Measurements from ENCODE around the gene NYNRIN.
"Not testable (repeated sequence)": the region's sequence is repeated elsewhere in the genome, so short reads cannot be mapped to it uniquely, and the experiment has no call there.

The NYNRIN gene

GRCh38 chr14:24436355-24437019 is 37.7 kb downstream of the NYNRIN start:
- Mint-ChIP-seq H3K4me1 (peaks cover 82% of the 10 kb centered on the region), H3K36me3 (peaks cover 100% of the 10 kb centered on the region), H3K9me3 (no peaks in the 10 kb centered on the region), H3K27ac (peak overlapping the region; percentile 83), H3K4me3 (no peak overlapping the region)
- no peak for DNase-seq (ENCODE audit: low spot score in 2 of 2)
- ATAC-seq, result peak; percentile 54

GRCh38 chr14:24437020-24437735 is 38.4 kb downstream of the NYNRIN start:
- ATAC-seq (no peak), DNase-seq (ENCODE audit: low spot score in 2 of 2) (peak in 1 of 2 donors; percentile 50)
- H3K4me3 Mint-ChIP-seq, result no peak overlapping the region
- peaks cover 81% of the 10 kb centered on the region for H3K4me1 Mint-ChIP-seq
- no peaks in the 10 kb centered on the region for H3K9me3 Mint-ChIP-seq
- peaks cover 100% of the 10 kb centered on the region for H3K36me3 Mint-ChIP-seq
- H3K27ac Mint-ChIP-seq, result peak overlapping the region; percentile 83

GRCh38 chr14:24437736-24438067 is 38.9 kb downstream of the NYNRIN start:
- no peak for DNase-seq (ENCODE audit: low spot score in 2 of 2)
- Mint-ChIP-seq H3K4me3 (no peak overlapping the region), H3K9me3 (no peaks in the 10 kb centered on the region), H3K36me3 (peaks cover 100% of the 10 kb centered on the region), H3K27ac (peak overlapping the region; percentile 83), H3K4me1 (peaks cover 85% of the 10 kb centered on the region)
- ATAC-seq, result no peak

GRCh38 chr14:24438223-24439097 is 39.7 kb downstream of the NYNRIN start:
- Mint-ChIP-seq H3K27ac (peak overlapping the region; percentile 83), H3K36me3 (peaks cover 100% of the 10 kb centered on the region), H3K4me1 (peaks cover 85% of the 10 kb centered on the region), H3K9me3 (no peaks in the 10 kb centered on the region), H3K4me3 (no peak overlapping the region)
- DNase-seq (ENCODE audit: low spot score in 2 of 2) (no peak), ATAC-seq (no peak)

- Mint-ChIP-seq H3K27ac (peak overlapping the region; percentile 83), H3K4me1 (peaks cover 88% of the 10 kb centered on the region), H3K36me3 (peaks cover 92% of the 10 kb centered on the region)
These were observed 40.5 kb downstream of the NYNRIN start for GRCh38 chr14:24439257-24439656.

GRCh38 chr14:24439830-24440605 is 41.2 kb downstream of the NYNRIN start:
- no peaks in the 10 kb centered on the region for H3K9me3 Mint-ChIP-seq
- H3K36me3 Mint-ChIP-seq, result peaks cover 84% of the 10 kb centered on the region

More at GRCh38 chr14:24439257-24439656, 40.5 kb downstream of the NYNRIN start:
- Mint-ChIP-seq H3K9me3 (no peaks in the 10 kb centered on the region), H3K4me3 (no peak overlapping the region)
- ATAC-seq, result no peak
- DNase-seq (ENCODE audit: low spot score in 2 of 2), result no peak

GRCh38 chr14:24440606-24441399 is 42.0 kb downstream of the NYNRIN start:
- H3K27ac Mint-ChIP-seq, result peak overlapping the region; percentile 97
- peaks cover 77% of the 10 kb centered on the region for H3K36me3 Mint-ChIP-seq
- peaks cover 74% of the 10 kb centered on the region for H3K4me1 Mint-ChIP-seq
- no peaks in the 10 kb centered on the region for H3K9me3 Mint-ChIP-seq
- DNase-seq (ENCODE audit: low spot score in 2 of 2) (no peak), ATAC-seq (no peak)
- H3K4me3 Mint-ChIP-seq, result peak overlapping the region; percentile 90

More at GRCh38 chr14:24439830-24440605, 41.2 kb downstream of the NYNRIN start:
- ATAC-seq, result no peak
- Mint-ChIP-seq H3K4me3 (peak overlapping the region; percentile 21), H3K27ac (peak overlapping the region; percentile 97), H3K4me1 (peaks cover 82% of the 10 kb centered on the region)
- no peak for DNase-seq (ENCODE audit: low spot score in 2 of 2)

- no peak for DNase-seq (ENCODE audit: low spot score in 2 of 2)
- Mint-ChIP-seq H3K27ac (peak overlapping the region; percentile 97), H3K36me3 (peaks cover 70% of the 10 kb centered on the region), H3K9me3 (no peaks in the 10 kb centered on the region), H3K4me1 (peaks cover 67% of the 10 kb centered on the region), H3K4me3 (peak overlapping the region; percentile 90)
- no peak for ATAC-seq
These were observed 42.7 kb downstream of the NYNRIN start for GRCh38 chr14:24441485-24441884.

- ATAC-seq (peak; percentile 2), DNase-seq (ENCODE audit: low spot score in 2 of 2) (no peak)
- H3K36me3 Mint-ChIP-seq, result peaks cover 66% of the 10 kb centered on the region
- H3K9me3 Mint-ChIP-seq, result no peaks in the 10 kb centered on the region
- peaks cover 63% of the 10 kb centered on the region for H3K4me1 Mint-ChIP-seq
- peak overlapping the region; percentile 97 for H3K27ac Mint-ChIP-seq
- H3K4me3 Mint-ChIP-seq, result peak overlapping the region; percentile 90
These were observed 43.1 kb downstream of the NYNRIN start for GRCh38 chr14:24441904-24442239.

GRCh38 chr14:24442240-24443052 is 43.6 kb downstream of the NYNRIN start, which contains the start of gene SDR39U1:
Gene SDR39U1, minus strand, starts transcription at chr14:24442776. Its CDS starts 7 bp downstream, at chr14:24442769.
- H3K9me3 Mint-ChIP-seq, result no peaks in the 10 kb centered on the region
- DNase-seq (ENCODE audit: low spot score in 2 of 2), result peak; percentile 82 to 96
- peak within 1 kb of the TSS; percentile 90 for H3K4me3 Mint-ChIP-seq
- peaks cover 60% of the 10 kb centered on the region for H3K36me3 Mint-ChIP-seq
- H3K4me1 Mint-ChIP-seq, result peaks cover 58% of the 10 kb centered on the region
- peak within 1 kb of the TSS; percentile 97 for H3K27ac Mint-ChIP-seq
- peak; percentile 93 for ATAC-seq

- H3K27ac Mint-ChIP-seq, result peak overlapping the region; percentile 97
- H3K4me3 Mint-ChIP-seq, result peak overlapping the region; percentile 90
- no peak for ATAC-seq
- H3K9me3 Mint-ChIP-seq, result no peaks in the 10 kb centered on the region
- DNase-seq (ENCODE audit: low spot score in 2 of 2), result no peak
- peaks cover 53% of the 10 kb centered on the region for H3K36me3 Mint-ChIP-seq
- peaks cover 50% of the 10 kb centered on the region for H3K4me1 Mint-ChIP-seq
These were observed 44.4 kb downstream of the NYNRIN start for GRCh38 chr14:24443053-24443665.

GRCh38 chr14:24450828-24451227 is 52.0 kb downstream of the NYNRIN start:
- H3K36me3 Mint-ChIP-seq; H3K4me3 Mint-ChIP-seq; DNase-seq (ENCODE audit: low spot score in 2 of 2); ATAC-seq; H3K9me3 Mint-ChIP-seq; H3K27ac Mint-ChIP-seq; H3K4me1 Mint-ChIP-seq: not testable (repeated sequence)

- Mint-ChIP-seq H3K27ac (no peak overlapping the region), H3K4me1 (peaks cover 2% of the 10 kb centered on the region), H3K36me3 (no peaks in the 10 kb centered on the region), H3K4me3 (no peak overlapping the region), H3K9me3 (no peaks in the 10 kb centered on the region)
- peak; percentile 78 for ATAC-seq
- no peak for DNase-seq (ENCODE audit: low spot score in 2 of 2)
These were observed 58.2 kb downstream of the NYNRIN start for GRCh38 chr14:24456980-24457379.

All from stimulated activated effector memory CD8-positive, alpha-beta T cell treated with anti-CD3 and anti-CD28 coated beads, Interleukin-12 subunit alpha, Interleukin-12 subunit beta, amount 100 ng/mL, for 72 hours (primary cell).